SK-N-SH treated with all-trans-retinoic acid at 6 μM for 48 hours (cell line): Measurements from ENCODE around the gene RAD51B.

Experiments used
- ATAC-seq: fragments of 200-7000 bp; cut with Tn5 transposase; 3 replicates; pipeline ENCODE4 v1.9.1; 2020; ENCODE audit warnings: mild to moderate bottlenecking, moderate library complexity
- ARNTL ChIP-seq: fragments of 450-650 bp; formaldehyde crosslinking; IDR thresholded peaks from 2 replicates; pipeline ENCODE4 v1.5.0; 2020; ENCODE audit warnings: low read depth, mild to moderate bottlenecking, moderate library complexity, borderline replicate concordance
- BACH2 ChIP-seq: fragments of 250-450 bp; sonication (Bioruptor Pico); IDR thresholded peaks from 2 replicates; pipeline ENCODE4 v1.9.0; 2021; ENCODE audit warnings: mild to moderate bottlenecking, borderline replicate concordance
- CREB5 ChIP-seq: fragments of 250-450 bp; sonication (Bioruptor Pico); IDR thresholded peaks from 2 replicates; pipeline ENCODE4 v1.5.1; 2020; ENCODE audit warnings: low read depth, mild to moderate bottlenecking, moderate library complexity
- CSDC2 ChIP-seq: fragments of 250-450 bp; sonication (Bioruptor Pico); IDR thresholded peaks from 2 replicates; pipeline ENCODE4 v1.5.0; 2020; ENCODE audit warnings: mild to moderate bottlenecking, moderate library complexity
- CSRNP3 ChIP-seq: fragments of 250-450 bp; sonication (Bioruptor Pico); IDR thresholded peaks from 2 replicates; pipeline ENCODE4 v1.5.1; 2021; ENCODE audit warnings: mild to moderate bottlenecking, moderate library complexity
- ESRRG ChIP-seq: fragments of 250-450 bp; sonication (Bioruptor Pico); IDR thresholded peaks from 2 replicates; pipeline ENCODE4 v1.6.1; 2021; ENCODE audit warnings: mild to moderate bottlenecking
- GLIS3 ChIP-seq: fragments of 250-450 bp; sonication (Bioruptor Pico); IDR thresholded peaks from 2 replicates; pipeline ENCODE4 v1.5.0; 2020; ENCODE audit warnings: mild to moderate bottlenecking, moderate library complexity
- ISL1 ChIP-seq: fragments of 250-450 bp; sonication (Bioruptor Pico); IDR thresholded peaks from 2 replicates; pipeline ENCODE4 v2.1.2; 2022; ENCODE audit warnings: mild to moderate bottlenecking, moderate library complexity
- OSR1 ChIP-seq: fragments of 250-450 bp; sonication (Bioruptor Pico); IDR thresholded peaks from 2 replicates; pipeline ENCODE4 v1.8.0; 2022; ENCODE audit warnings: moderate library complexity, mild to moderate bottlenecking, inconsistent platforms
- POU6F1 ChIP-seq: fragments of 250-450 bp; sonication (Bioruptor Pico); IDR thresholded peaks from 2 replicates; pipeline ENCODE4 v1.8.0; 2021; ENCODE audit warnings: low read depth, mild to moderate bottlenecking, moderate library complexity, borderline replicate concordance
- PPARA ChIP-seq: fragments of 250-450 bp; sonication (Bioruptor Pico); IDR thresholded peaks from 2 replicates; pipeline ENCODE4 v1.5.0; 2020; ENCODE audit warnings: mild to moderate bottlenecking, borderline replicate concordance
- RARB ChIP-seq: fragments of 250-450 bp; sonication (Bioruptor Pico); IDR thresholded peaks from 2 replicates; pipeline ENCODE4 v1.8.0; 2021; ENCODE audit warnings: mild to moderate bottlenecking, moderate library complexity
- SNAI2 ChIP-seq: fragments of 250-450 bp; sonication (Bioruptor Pico); IDR thresholded peaks from 2 replicates; pipeline ENCODE4 v1.5.0; 2020; ENCODE audit warnings: mild to moderate bottlenecking, moderate library complexity
- TCF4 ChIP-seq: fragments of 250-450 bp; sonication (Bioruptor Pico); IDR thresholded peaks from 2 replicates; pipeline ENCODE4 v1.8.0; 2021; ENCODE audit warnings: mild to moderate bottlenecking, moderate library complexity, borderline replicate concordance
- TOX ChIP-seq: fragments of 250-450 bp; sonication (Bioruptor Pico); IDR thresholded peaks from 2 replicates; pipeline ENCODE4 v1.8.0; 2021; ENCODE audit warnings: mild to moderate bottlenecking, moderate library complexity, borderline replicate concordance
- TSHZ2 ChIP-seq: fragments of 250-450 bp; sonication (Bioruptor Pico); IDR thresholded peaks from 2 replicates; pipeline ENCODE4 v1.5.0; 2020; ENCODE audit warnings: mild to moderate bottlenecking, moderate library complexity
- ZC3H10 ChIP-seq: fragments of 250-450 bp; sonication (Bioruptor Pico); IDR thresholded peaks from 2 replicates; pipeline ENCODE4 v1.5.1; 2021; ENCODE audit warnings: mild to moderate bottlenecking, moderate library complexity
- ZFP3 ChIP-seq: fragments of 250-450 bp; sonication (Bioruptor Pico); IDR thresholded peaks from 2 replicates; pipeline ENCODE4 v1.5.0; 2020; ENCODE audit warnings: mild to moderate bottlenecking, moderate library complexity
- ZFP30 ChIP-seq: fragments of 450-650 bp; formaldehyde crosslinking; IDR thresholded peaks from 2 replicates; pipeline ENCODE4 v1.5.0; 2022; ENCODE audit warnings: mild to moderate bottlenecking, moderate library complexity
- ZNF565 ChIP-seq: fragments of 450-650 bp; formaldehyde crosslinking; conservative IDR thresholded peaks from 2 replicates; pipeline ENCODE4 v1.5.0; 2020; ENCODE audit warnings: low read depth, mild to moderate bottlenecking, moderate library complexity
- ZNF70 ChIP-seq: fragments of 450-650 bp; formaldehyde crosslinking; IDR thresholded peaks from 2 replicates; pipeline ENCODE4 v1.5.0; 2020; ENCODE audit warnings: mild to moderate bottlenecking, moderate library complexity

The RAD51B gene

GRCh38 chr14:68703093-68703492 lies 883.5 kb downstream of the RAD51B start:
- no peak for TF ChIP-seq ESRRG (CRISPR knock-in tag)
- no peak for TF ChIP-seq TOX (CRISPR knock-in tag)
- no peak for TF ChIP-seq TSHZ2 (CRISPR knock-in tag)
- TF ChIP-seq SNAI2 (CRISPR knock-in tag), result no peak
- TF ChIP-seq RARB (CRISPR knock-in tag), result no peak
- TF ChIP-seq POU6F1, result no peak
- no peak for TF ChIP-seq ZNF70 (CRISPR knock-in tag)
- TF ChIP-seq CREB5, result no peak
- no peak for TF ChIP-seq ZNF565 (CRISPR knock-in tag)
- TF ChIP-seq GLIS3 (CRISPR knock-in tag), result no peak
- TF ChIP-seq ISL1 (CRISPR knock-in tag), result no peak
- peak; percentile 43; the same call in 2 of the 3 replicates for ATAC-seq

GRCh38 chr14:68704736-68705720 lies 885.4 kb downstream of the RAD51B start:
- no peak for TF ChIP-seq PPARA (CRISPR knock-in tag)
- no peak for TF ChIP-seq OSR1 (CRISPR knock-in tag)
- no peak for TF ChIP-seq ZFP3 (CRISPR knock-in tag)
- no peak for TF ChIP-seq POU6F1
- no peak for TF ChIP-seq ZC3H10
- no peak for TF ChIP-seq TSHZ2 (CRISPR knock-in tag)
- no peak for TF ChIP-seq ZFP30 (CRISPR knock-in tag)
- no peak for TF ChIP-seq BACH2 (CRISPR knock-in tag)
- TF ChIP-seq ISL1 (CRISPR knock-in tag), result no peak
- no peak for TF ChIP-seq ARNTL (CRISPR knock-in tag)
- no peak for TF ChIP-seq TOX (CRISPR knock-in tag)
- no peak for TF ChIP-seq GLIS3 (CRISPR knock-in tag)
- TF ChIP-seq TCF4 (CRISPR knock-in tag), result no peak
- no peak for TF ChIP-seq CSDC2
- TF ChIP-seq ZNF565 (CRISPR knock-in tag), result no peak
- TF ChIP-seq CREB5, result no peak
- no peak for TF ChIP-seq SNAI2 (CRISPR knock-in tag)
- no peak for TF ChIP-seq RARB (CRISPR knock-in tag)
- TF ChIP-seq CSRNP3, result no peak
- ATAC-seq, result peak; percentile 78
